ENCODE results near the gene CDC42BPB. TPM values are rescaled to one million over a fixed set of nuclear protein-coding genes. Genes with fewer than 3 reads are reported as not detected.

Gene CDC42BPB
- total and polyA plus RNA-seq, 2 of the 13 experiments (the other 11 are each of a cell fraction or from before 2014, with no cell fraction given) = 19.7 to 32.3 TPM

GRCh38 chr14:103027451-103027850, 29.9 kb downstream of the CDC42BPB start:
- intact Hi-C loops (cut with micrococcal nuclease; ENCODE audit: unreplicated experiment) = no loop called here
- no peak overlapping the region for H3K4me2 ChIP-seq (ENCODE audit: low read depth, low read length)
- no peak overlapping the region for H3K27ac ChIP-seq (ENCODE audit: extremely low read length, insufficient read depth, low read length)
- 94% methylated on average over 3 of the region's 3 CpGs for WGBS (ENCODE audit: low lambda C conversion rate)
- no peaks in the 10 kb centered on the region for H3K27me3 ChIP-seq (ENCODE audit: control insufficient read depth in 1 of 2, insufficient read depth in 2 of 2, low read length in 2 of 2)
- no peaks in the 10 kb centered on the region for H3K9me3 ChIP-seq (ENCODE audit: low read length)
- no peak overlapping the region for H3K4me3 ChIP-seq (replicated peaks in 1 of 3; ENCODE audit: insufficient read depth in 1 of 3, low read depth in 2 of 3, low read length in 3 of 3)
- POLR2A ChIA-PET = no interaction called here
- CTCF ChIA-PET (ENCODE audit: low intra/inter-chr PET ratio, low total read pairs) = no interaction called here
- no TSS peak for BruUV-seq (replicated peaks)
- H3K9ac ChIP-seq (ENCODE audit: insufficient read depth, low read depth, low read length) = no peak overlapping the region
- ATAC-seq = no peak
- H4K20me1 ChIP-seq (ENCODE audit: insufficient read depth, low read length) = peaks cover 10% of the 10 kb centered on the region; the same call in 1 of the 2 replicates
- no peak for DNase-seq (ENCODE audit: low spot score)
- no peak overlapping the region for H2AFZ ChIP-seq (ENCODE audit: low read length)
- FAIRE-seq = no peak
- in situ Hi-C loops (cut with HindIII; ENCODE audit: extremely low pct_ligation_motif_present, low pct_unique_long_range_greater_than_20kb) = no loop called here
- H3K79me2 ChIP-seq (ENCODE audit: insufficient read depth, low read length) = peaks cover 31% of the 10 kb centered on the region
- peaks cover 7% of the 10 kb centered on the region; the same call in 1 of the 2 replicates for H3K4me1 ChIP-seq (ENCODE audit: insufficient read depth, low read length)
- H3K36me3 ChIP-seq (replicated peaks in 1 of 2; ENCODE audit: control insufficient read depth in 1 of 2, insufficient read depth in 2 of 2, low read length in 2 of 2) = no peaks in the 10 kb centered on the region; a peak in 1 of 5 replicates
- no peak for TF ChIP-seq TRIM24 (CRISPR knock-in tag; IDR thresholded peaks at IDR 0.05)
- TF ChIP-seq GRHL1 (CRISPR knock-in tag; conservative IDR thresholded peaks at IDR 0.05) = no peak
- TF ChIP-seq NCOA2 (CRISPR knock-in tag; IDR thresholded peaks at IDR 0.05) = no peak
- TF ChIP-seq ZNF24 (IDR thresholded peaks at IDR 0.05) = no peak
- TF ChIP-seq ZNF761 (CRISPR knock-in tag; conservative IDR thresholded peaks at IDR 0.05) = no peak
- TF ChIP-seq BCLAF1 (IDR thresholded peaks at IDR 0.05) = no peak
- no peak for TF ChIP-seq SRSF4 (IDR thresholded peaks at IDR 0.05; ENCODE audit: low read depth, low read length, poor library complexity, severe bottlenecking)
- TF ChIP-seq POLR2G (IDR thresholded peaks at IDR 0.05; ENCODE audit: low read depth, low read length) = no peak
